Gastroesophageal sphincter (tissue), 4 donors: ENCODE data around the gene BTBD17. TPM values are rescaled to one million over a fixed set of nuclear protein-coding genes. Genes with fewer than 3 reads are reported as not detected.

Experiments
- ATAC-seq: fragments of 150-250 bp; one replicate; pipeline ENCODE4 v1.9.1; 2016; ENCODE audit warnings: mild to moderate bottlenecking, moderate library complexity
- H3K27ac ChIP-seq, 4 donors: fragments of 200-600 bp; sonication (generic) in 3 of 4; 1 replicate in 3 of 4; 2 replicates in 1 of 4; pipeline ENCODE4 v1.5.1; 2016 to 2019
- H3K27me3 ChIP-seq: fragments of 200-600 bp; sonication (generic); one replicate; pipeline ENCODE4 v1.5.1; 2019
- H3K36me3 ChIP-seq, 2 donors: fragments of 200-600 bp; sonication (generic); one replicate each; pipeline ENCODE4 v1.5.1; 2019; ENCODE audit warnings: control low read depth in 1 of 2
- H3K4me1 ChIP-seq, 3 donors: fragments of 200-600 bp; sonication (generic); 1 replicate in 2 of 3; 2 replicates in 1 of 3; pipeline ENCODE4 v1.5.1; 2016 to 2019; ENCODE audit warnings: control low read depth in 2 of 3
- H3K4me3 ChIP-seq, 2 donors: fragments of 200-600 bp; sonication (generic); one replicate each; pipeline ENCODE4 v1.5.1; 2019; ENCODE audit warnings: mild to moderate bottlenecking in 1 of 2, moderate library complexity in 1 of 2
- H3K9me3 ChIP-seq, 3 donors: fragments of 200-600 bp; sonication (generic); one replicate each; pipeline ENCODE4 v1.5.1; 2017 to 2019; ENCODE audit warnings: control low read depth in 2 of 3
- EP300 ChIP-seq: sonication (generic); formaldehyde crosslinking; IDR thresholded peaks from one replicate; pipeline ENCODE4 v1.6.1; 2017; ENCODE audit warnings: antibody characterized with exemption, mild to moderate bottlenecking
- POLR2A ChIP-seq, 2 donors: fragments of 450-650 bp; IDR thresholded peaks; one replicate each; pipeline ENCODE4 v1.6.1; 2017; ENCODE audit warnings: antibody characterized with exemption in 2 of 2, mild to moderate bottlenecking in 2 of 2, moderate library complexity in 1 of 2
- POLR2AphosphoS5 ChIP-seq: sonication (generic); formaldehyde crosslinking; IDR thresholded peaks from one replicate; pipeline ENCODE4 v1.6.1; 2017; ENCODE audit warnings: antibody characterized with exemption
- WGBS, 2 donors: methylation state at CpG; one replicate each; pipeline ENCODE4 v1.1.5; 2018; ENCODE audit warnings: low coverage in 1 of 2; 5-methylcytosine and 5-hydroxymethylcytosine counted together
- total RNA-seq, 4 donors: library from RNA; depleted of rRNA; stranded (reverse); fragments of >200 nt; gene quantifications; one replicate each; pipeline ENCODE4 v1.1.0, GENCODE V29; 2016
- TF ChIP-seq, protein P1 (sequence below), 4 experiments: fragments of 200-600 bp in 2 of 4; fragments of 450-650 bp in 2 of 4; sonication (generic) in 1 of 4; IDR thresholded peaks; one replicate each; pipeline ENCODE4 v1.5.1; 2017 to 2019; ENCODE audit warnings: antibody characterized with exemption in 4 of 4, mild to moderate bottlenecking in 2 of 4, moderate library complexity in 2 of 4

BTBD17 gene
- total RNA-seq, 4 donors from 2014 or later, result not detected

DNA sequence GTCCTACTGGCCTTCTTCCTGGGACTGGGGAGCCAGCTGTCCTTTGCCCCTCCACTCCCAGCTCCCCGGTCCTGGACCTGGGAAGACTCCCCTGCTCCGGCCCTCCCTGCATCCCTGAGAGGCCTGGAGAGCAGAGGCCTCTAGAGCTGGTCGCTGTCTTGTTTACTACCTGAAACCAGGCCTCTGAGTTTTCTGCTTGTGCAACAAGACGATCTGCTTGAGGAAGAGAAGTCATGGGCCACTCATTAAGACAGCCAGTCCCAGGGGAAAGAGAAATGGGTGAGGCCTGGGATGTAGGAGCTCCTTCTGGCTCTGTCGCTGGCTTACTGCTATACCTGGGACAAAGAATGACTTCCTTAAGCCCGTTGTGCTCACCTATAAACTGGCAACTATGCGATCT, 40.4 kb upstream of the BTBD17 start:
- Histone ChIP-seq H3K9me3 (no peaks in the 10 kb centered on the region), H3K4me1 (no peaks in the 10 kb centered on the region), H3K36me3 (no peaks in the 10 kb centered on the region), H3K27ac (no peak overlapping the region), H3K4me3 (no peak overlapping the region), H3K27me3 (peaks cover 23% of the 10 kb centered on the region)
- TF ChIP-seq POLR2A (IDR thresholded peaks at IDR 0.05), result no peak
- TF ChIP-seq EP300, result no peak
- no peak for TF ChIP-seq POLR2AphosphoS5
- ATAC-seq, result no peak
- no CpG with 5 or more reads among the region's 7 CpGs for WGBS, 2 donors

DNA sequence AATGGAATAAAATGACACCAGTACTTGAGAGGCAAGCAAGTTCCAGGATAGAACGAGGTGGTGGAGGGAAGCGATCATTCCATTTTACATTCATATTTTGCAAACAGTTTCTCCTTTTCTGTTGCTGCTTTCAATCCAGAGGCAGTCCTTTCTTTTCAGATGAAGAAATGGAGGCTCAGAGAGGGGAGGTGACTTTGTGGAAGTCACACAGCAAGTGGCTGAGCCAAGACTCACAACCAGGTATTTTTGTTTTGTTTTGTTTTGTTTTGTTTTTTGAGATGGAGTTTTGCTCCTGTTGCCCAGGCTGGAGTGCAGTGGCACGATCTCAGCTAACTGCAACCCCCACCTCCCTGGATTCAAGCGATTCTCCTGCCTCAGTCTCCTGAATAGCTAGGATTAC, 34.9 kb upstream of the BTBD17 start:
- 91 to 100% methylated on average over 2 to 4 of the region's 4 CpGs for WGBS, 2 donors
- H3K27me3 ChIP-seq, result no peaks in the 10 kb centered on the region
- ATAC-seq, result no peak

DNA sequence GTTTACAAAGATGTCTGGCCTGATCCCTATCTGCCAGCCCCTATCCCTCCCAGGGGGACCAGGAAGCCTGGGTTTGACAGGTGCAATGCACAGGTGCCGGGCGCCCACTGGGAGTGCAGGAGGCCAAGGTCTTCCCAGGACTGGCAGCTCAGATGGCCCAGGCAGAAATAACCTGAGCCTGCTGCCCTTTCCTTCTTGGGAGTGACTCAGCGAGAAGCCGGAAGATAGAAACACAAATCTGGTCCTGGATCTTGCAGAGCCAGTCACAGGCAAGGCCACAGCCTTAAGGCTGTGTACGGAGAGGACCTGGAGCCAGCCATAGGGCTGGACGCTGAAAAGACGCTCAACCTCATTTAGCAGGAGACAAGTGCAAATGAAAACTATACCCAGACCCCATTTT, 33.3 kb upstream of the BTBD17 start:
- H3K4me1 ChIP-seq, result no peaks in the 10 kb centered on the region
- H3K27me3 ChIP-seq, result no peaks in the 10 kb centered on the region
- ATAC-seq, result no peak
- no peaks in the 10 kb centered on the region for H3K9me3 ChIP-seq
- TF ChIP-seq, protein P1, sequence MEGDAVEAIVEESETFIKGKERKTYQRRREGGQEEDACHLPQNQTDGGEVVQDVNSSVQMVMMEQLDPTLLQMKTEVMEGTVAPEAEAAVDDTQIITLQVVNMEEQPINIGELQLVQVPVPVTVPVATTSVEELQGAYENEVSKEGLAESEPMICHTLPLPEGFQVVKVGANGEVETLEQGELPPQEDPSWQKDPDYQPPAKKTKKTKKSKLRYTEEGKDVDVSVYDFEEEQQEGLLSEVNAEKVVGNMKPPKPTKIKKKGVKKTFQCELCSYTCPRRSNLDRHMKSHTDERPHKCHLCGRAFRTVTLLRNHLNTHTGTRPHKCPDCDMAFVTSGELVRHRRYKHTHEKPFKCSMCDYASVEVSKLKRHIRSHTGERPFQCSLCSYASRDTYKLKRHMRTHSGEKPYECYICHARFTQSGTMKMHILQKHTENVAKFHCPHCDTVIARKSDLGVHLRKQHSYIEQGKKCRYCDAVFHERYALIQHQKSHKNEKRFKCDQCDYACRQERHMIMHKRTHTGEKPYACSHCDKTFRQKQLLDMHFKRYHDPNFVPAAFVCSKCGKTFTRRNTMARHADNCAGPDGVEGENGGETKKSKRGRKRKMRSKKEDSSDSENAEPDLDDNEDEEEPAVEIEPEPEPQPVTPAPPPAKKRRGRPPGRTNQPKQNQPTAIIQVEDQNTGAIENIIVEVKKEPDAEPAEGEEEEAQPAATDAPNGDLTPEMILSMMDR (IDR thresholded peaks at IDR 0.05), result no peak
- TF ChIP-seq POLR2A (IDR thresholded peaks at IDR 0.05) (no peak), POLR2AphosphoS5 (no peak), EP300 (no peak)
- H3K36me3 ChIP-seq, result no peaks in the 10 kb centered on the region
- no peak overlapping the region for H3K4me3 ChIP-seq
- H3K27ac ChIP-seq, result no peak overlapping the region
- WGBS, 2 donors, result no CpG with 5 or more reads among the region's 7 CpGs

More for the DNA sequence above, 34.9 kb upstream of the BTBD17 start:
- Histone ChIP-seq H3K36me3 (no peaks in the 10 kb centered on the region), H3K4me1 (no peaks in the 10 kb centered on the region), H3K27ac (no peak overlapping the region), H3K9me3 (no peaks in the 10 kb centered on the region), H3K4me3 (no peak overlapping the region)
- TF ChIP-seq, protein P1 (IDR thresholded peaks at IDR 0.05), result no peak
- TF ChIP-seq POLR2AphosphoS5 (no peak), POLR2A (IDR thresholded peaks at IDR 0.05) (no peak), EP300 (no peak)

DNA sequence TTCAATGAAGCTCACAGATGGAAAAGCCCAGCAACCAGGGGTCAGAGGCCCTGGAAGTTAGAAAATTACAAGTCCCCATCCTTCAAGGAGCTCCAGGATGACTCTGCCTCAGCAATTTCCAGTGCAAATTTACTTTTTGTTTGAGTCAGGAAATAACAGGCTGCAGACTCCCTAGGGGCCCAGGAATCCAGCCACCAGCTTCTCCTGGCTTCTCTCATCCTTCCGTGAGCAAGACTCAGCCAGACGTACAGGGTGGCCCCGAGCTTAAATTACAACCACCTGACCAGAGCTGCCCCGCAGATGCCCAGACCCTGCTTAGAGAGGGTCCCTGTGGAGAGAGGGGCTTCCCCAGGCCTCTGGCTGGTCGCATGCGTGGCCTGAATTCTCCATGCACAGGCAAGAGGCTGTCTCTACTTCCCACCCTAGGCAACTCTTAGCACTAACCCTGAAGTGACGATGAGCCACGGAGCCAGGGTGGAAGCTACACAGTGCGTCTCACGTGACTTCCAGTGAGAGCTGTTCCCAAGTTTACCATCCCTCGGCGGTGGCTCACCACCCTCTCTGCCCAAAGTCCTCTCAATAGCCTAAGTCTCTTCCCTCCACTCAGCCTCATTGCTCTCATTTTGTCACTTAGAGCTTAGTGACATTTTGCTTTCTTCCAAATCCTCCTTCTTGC, 32.7 kb upstream of the BTBD17 start:
- H3K4me3 ChIP-seq, result no peak overlapping the region
- no peaks in the 10 kb centered on the region for H3K4me1 ChIP-seq
- no peaks in the 10 kb centered on the region for H3K9me3 ChIP-seq
- no peak overlapping the region for H3K27ac ChIP-seq
- 70 to 86% methylated on average over 2 to 5 of the region's 12 CpGs for WGBS, 2 donors
- TF ChIP-seq POLR2AphosphoS5 (no peak), EP300 (no peak), POLR2A (IDR thresholded peaks at IDR 0.05) (no peak)
- TF ChIP-seq, protein P1 (IDR thresholded peaks at IDR 0.05), result no peak
- ATAC-seq, result no peak
- no peaks in the 10 kb centered on the region for H3K27me3 ChIP-seq
- H3K36me3 ChIP-seq, result no peaks in the 10 kb centered on the region

DNA sequence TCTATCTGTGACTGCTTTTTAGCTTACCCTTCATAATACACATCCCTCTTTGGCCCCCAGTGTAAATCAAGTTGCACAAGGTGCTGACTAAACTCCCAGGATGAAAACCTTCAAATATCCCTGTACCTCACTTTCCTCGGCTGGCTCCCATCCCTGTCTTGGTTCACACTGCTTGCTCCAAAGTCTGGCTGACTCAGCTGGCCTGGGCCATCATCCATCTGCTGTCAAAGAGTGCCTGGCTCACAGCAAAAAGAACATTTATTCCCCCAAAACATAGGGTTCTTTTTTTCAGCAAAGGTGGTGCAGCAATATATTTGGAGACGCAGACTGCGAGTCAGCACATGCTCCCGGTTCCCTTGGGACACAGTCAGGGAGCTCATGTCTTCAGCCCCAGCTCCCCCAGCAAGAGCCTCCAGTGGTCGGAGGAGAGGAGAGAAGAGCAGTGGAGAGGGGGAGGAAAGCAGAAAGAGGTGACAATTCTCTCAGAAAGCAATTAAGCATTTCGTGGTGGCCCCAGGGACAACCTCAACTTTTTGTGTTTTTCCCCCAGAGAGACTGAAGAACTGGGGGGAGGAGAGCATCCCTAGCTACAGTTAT, 31.8 kb upstream of the BTBD17 start:
- Histone ChIP-seq H3K27me3 (no peaks in the 10 kb centered on the region), H3K4me1 (no peaks in the 10 kb centered on the region), H3K36me3 (no peaks in the 10 kb centered on the region), H3K9me3 (no peaks in the 10 kb centered on the region), H3K4me3 (no peak overlapping the region), H3K27ac (no peak overlapping the region)
- 41% methylated on average over 6 of the region's 6 CpGs; no CpG with 5 or more reads in 1 of the 2 donors for WGBS, 2 donors
- no peak for TF ChIP-seq EP300
- TF ChIP-seq, protein P1 (IDR thresholded peaks at IDR 0.05), result no peak
- no peak for TF ChIP-seq POLR2AphosphoS5
- no peak for TF ChIP-seq POLR2A (IDR thresholded peaks at IDR 0.05)
- no peak for ATAC-seq
